Liver (tissue), 3 donors: ENCODE results near the gene FMN1.

Source experiments
- ATF3 ChIP-seq: IDR thresholded peaks from 2 replicates; pipeline ENCODE4 v1.6.1; 2016; ENCODE audit warnings: antibody characterized with exemption
- CTCF ChIP-seq: fragments of 150-350 bp; IDR thresholded peaks from 2 replicates; pipeline ENCODE4 v1.5.1; 2017; ENCODE audit warnings: improper control_type of control experiment, low read depth, low read length; ENCODE audit not compliant: missing input control
- GABPA ChIP-seq, 2 donors: IDR thresholded peaks in 1 of 2; conservative IDR thresholded peaks in 1 of 2; 2 replicates each; pipeline ENCODE4 v1.6.1; 2016; ENCODE audit warnings: antibody characterized with exemption in 2 of 2, mild to moderate bottlenecking in 1 of 2, moderate library complexity in 1 of 2
- HNF4A ChIP-seq, 2 donors: conservative IDR thresholded peaks; 2 replicates each; pipeline ENCODE4 v1.6.1; 2016; ENCODE audit warnings: antibody characterized with exemption in 2 of 2, mild to moderate bottlenecking in 2 of 2
- MAX ChIP-seq: IDR thresholded peaks from 2 replicates; pipeline ENCODE4 v1.6.1; 2016; ENCODE audit warnings: antibody characterized with exemption
- TAF1 ChIP-seq: conservative IDR thresholded peaks from 2 replicates; pipeline ENCODE4 v1.6.1; 2016; ENCODE audit warnings: antibody characterized with exemption, mild to moderate bottlenecking
- YY1 ChIP-seq: IDR thresholded peaks from 2 replicates; pipeline ENCODE4 v1.6.1; 2016; ENCODE audit warnings: antibody characterized with exemption, mild to moderate bottlenecking
- ZBTB33 ChIP-seq: IDR thresholded peaks from 2 replicates; pipeline ENCODE4 v1.6.1; 2016; ENCODE audit warnings: antibody characterized with exemption
- donor health status: healthy.
- donor health status: healthy.

- TF ChIP-seq CTCF (no peak), TAF1 (no peak), MAX (no peak), YY1 (no peak), ATF3 (no peak), GABPA (IDR thresholded peaks at IDR 0.05 in 1 of 2, conservative IDR thresholded peaks at IDR 0.05 in 1 of 2) (no peak), ZBTB33 (no peak), HNF4A (conservative IDR thresholded peaks at IDR 0.05) (no peak)
Observed at GRCh38 chr15:32942401-32942841, 252.1 kb downstream of the FMN1 start.
